DMS53 treated with DMSO at 0.1 percent for 48 hours (cell line): ENCODE results near the gene AFAP1.

Experiments used
- DNase-seq: peaks from one replicate; lab custom pipeline; 2025; ENCODE audit not compliant: unreplicated experiment; lab: John Stamatoyannopoulos, UW

AFAP1 gene

GRCh38 chr4:7868892-7869471, 70.7 kb downstream of the AFAP1 start:
- no peak for DNase-seq

- DNase-seq: no peak
Measured at GRCh38 chr4:7868436-7868775, 71.3 kb downstream of the AFAP1 start.

- DNase-seq: no peak
Measured at GRCh38 chr4:7867701-7868435, 71.8 kb downstream of the AFAP1 start.

GRCh38 chr4:7867191-7867590, 72.5 kb downstream of the AFAP1 start:
- no peak for DNase-seq

GRCh38 chr4:7865533-7865932, 74.1 kb downstream of the AFAP1 start:
- no peak for DNase-seq

- no peak for DNase-seq
Measured at GRCh38 chr4:7864685-7865084, 75.0 kb downstream of the AFAP1 start.

- no peak for DNase-seq
Measured at GRCh38 chr4:7863911-7864681, 75.6 kb downstream of the AFAP1 start.

- no peak for DNase-seq
Measured at GRCh38 chr4:7862561-7863192, 77.0 kb downstream of the AFAP1 start.

GRCh38 chr4:7861440-7861881, 78.2 kb downstream of the AFAP1 start:
- DNase-seq: no peak

- DNase-seq: no peak
Measured at GRCh38 chr4:7860600-7861163, 79.0 kb downstream of the AFAP1 start.

- no peak for DNase-seq
Measured at GRCh38 chr4:7859326-7859725, 80.3 kb downstream of the AFAP1 start.

GRCh38 chr4:7858498-7858897, 81.2 kb downstream of the AFAP1 start:
- DNase-seq: no peak

- DNase-seq: no peak
Measured at GRCh38 chr4:7857993-7858392, 81.7 kb downstream of the AFAP1 start.

- DNase-seq: no peak
Measured at GRCh38 chr4:7857238-7857701, 82.4 kb downstream of the AFAP1 start.

GRCh38 chr4:7855731-7856130, 83.9 kb downstream of the AFAP1 start:
- DNase-seq: no peak

- DNase-seq: no peak
Measured at GRCh38 chr4:7854697-7855370, 84.8 kb downstream of the AFAP1 start.

GRCh38 chr4:7854216-7854615, 85.4 kb downstream of the AFAP1 start:
- no peak for DNase-seq

- DNase-seq: no peak
Measured at GRCh38 chr4:7853271-7853670, 86.4 kb downstream of the AFAP1 start.

GRCh38 chr4:7852568-7853185, 87.0 kb downstream of the AFAP1 start:
- DNase-seq: no peak

GRCh38 chr4:7850489-7850888, 89.2 kb downstream of the AFAP1 start:
- no peak for DNase-seq
